C4-2B (cell line): ENCODE measurements around the gene PSMD9.

Source experiments
- ZFX ChIP-seq: fragments of 450-650 bp; IDR thresholded peaks from 2 replicates; pipeline ENCODE4 v1.6.1; 2017
- TF ChIP-seq, protein P1 (sequence below): fragments of 450-650 bp; conservative IDR thresholded peaks from 2 replicates; pipeline ENCODE4 v1.5.1; 2017; ENCODE audit warnings: mild to moderate bottlenecking

DNA sequence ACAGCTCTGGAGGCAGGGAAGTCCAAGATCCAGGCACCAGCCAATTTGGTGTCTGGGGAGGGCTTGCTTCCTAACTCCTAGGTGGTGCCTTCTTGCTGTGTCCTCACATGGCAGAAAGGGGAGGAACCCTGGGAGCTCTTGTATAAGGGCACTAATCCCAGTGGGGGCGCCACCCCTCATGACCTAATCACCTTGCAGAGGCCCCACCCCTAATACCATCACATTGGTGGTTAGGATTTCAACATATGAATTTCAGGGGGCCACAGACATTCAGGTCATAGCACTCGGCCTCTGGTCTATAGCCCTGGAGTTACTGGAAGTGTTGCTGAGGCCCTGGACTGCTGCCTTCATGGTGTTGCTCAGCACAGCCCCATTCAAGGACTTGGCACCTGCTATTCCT, 14.6 kb downstream of the PSMD9 start:
- TF ChIP-seq, protein P1, sequence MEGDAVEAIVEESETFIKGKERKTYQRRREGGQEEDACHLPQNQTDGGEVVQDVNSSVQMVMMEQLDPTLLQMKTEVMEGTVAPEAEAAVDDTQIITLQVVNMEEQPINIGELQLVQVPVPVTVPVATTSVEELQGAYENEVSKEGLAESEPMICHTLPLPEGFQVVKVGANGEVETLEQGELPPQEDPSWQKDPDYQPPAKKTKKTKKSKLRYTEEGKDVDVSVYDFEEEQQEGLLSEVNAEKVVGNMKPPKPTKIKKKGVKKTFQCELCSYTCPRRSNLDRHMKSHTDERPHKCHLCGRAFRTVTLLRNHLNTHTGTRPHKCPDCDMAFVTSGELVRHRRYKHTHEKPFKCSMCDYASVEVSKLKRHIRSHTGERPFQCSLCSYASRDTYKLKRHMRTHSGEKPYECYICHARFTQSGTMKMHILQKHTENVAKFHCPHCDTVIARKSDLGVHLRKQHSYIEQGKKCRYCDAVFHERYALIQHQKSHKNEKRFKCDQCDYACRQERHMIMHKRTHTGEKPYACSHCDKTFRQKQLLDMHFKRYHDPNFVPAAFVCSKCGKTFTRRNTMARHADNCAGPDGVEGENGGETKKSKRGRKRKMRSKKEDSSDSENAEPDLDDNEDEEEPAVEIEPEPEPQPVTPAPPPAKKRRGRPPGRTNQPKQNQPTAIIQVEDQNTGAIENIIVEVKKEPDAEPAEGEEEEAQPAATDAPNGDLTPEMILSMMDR = no peak
- TF ChIP-seq ZFX = no peak
